Endometrial microvascular endothelial cells (primary cell): ENCODE results near the gene HOXA7. TPM values are rescaled to one million over a fixed set of nuclear protein-coding genes. Genes with fewer than 3 reads are reported as not detected.

ENCODE experiments used
- in situ Hi-C: cut with HindIII; loops from 2 replicates; pipeline ENCODE4 v1.10.0; 2017; ENCODE audit warnings: low sequenced_read_pairs, low pct_unique_long_range_greater_than_20kb; ENCODE audit errors: inconsistent ontology term
- total RNA-seq: library from RNA; depleted of rRNA; stranded (reverse); fragments of >200 nt; gene quantifications from one replicate; pipeline ENCODE4 v1.2.3, GENCODE V29; 2015; ENCODE audit errors: inconsistent ontology term

Gene HOXA7
- total RNA-seq, 1 donor from 2014 or later = 10.0 TPM

- in situ Hi-C loops = no loop called here
These were observed 7.0 kb upstream of the HOXA7 start for GRCh38 chr7:27163288-27164044.

- in situ Hi-C loops = no loop called here
These were observed 6.2 kb upstream of the HOXA7 start for GRCh38 chr7:27162561-27163287.

DNA sequence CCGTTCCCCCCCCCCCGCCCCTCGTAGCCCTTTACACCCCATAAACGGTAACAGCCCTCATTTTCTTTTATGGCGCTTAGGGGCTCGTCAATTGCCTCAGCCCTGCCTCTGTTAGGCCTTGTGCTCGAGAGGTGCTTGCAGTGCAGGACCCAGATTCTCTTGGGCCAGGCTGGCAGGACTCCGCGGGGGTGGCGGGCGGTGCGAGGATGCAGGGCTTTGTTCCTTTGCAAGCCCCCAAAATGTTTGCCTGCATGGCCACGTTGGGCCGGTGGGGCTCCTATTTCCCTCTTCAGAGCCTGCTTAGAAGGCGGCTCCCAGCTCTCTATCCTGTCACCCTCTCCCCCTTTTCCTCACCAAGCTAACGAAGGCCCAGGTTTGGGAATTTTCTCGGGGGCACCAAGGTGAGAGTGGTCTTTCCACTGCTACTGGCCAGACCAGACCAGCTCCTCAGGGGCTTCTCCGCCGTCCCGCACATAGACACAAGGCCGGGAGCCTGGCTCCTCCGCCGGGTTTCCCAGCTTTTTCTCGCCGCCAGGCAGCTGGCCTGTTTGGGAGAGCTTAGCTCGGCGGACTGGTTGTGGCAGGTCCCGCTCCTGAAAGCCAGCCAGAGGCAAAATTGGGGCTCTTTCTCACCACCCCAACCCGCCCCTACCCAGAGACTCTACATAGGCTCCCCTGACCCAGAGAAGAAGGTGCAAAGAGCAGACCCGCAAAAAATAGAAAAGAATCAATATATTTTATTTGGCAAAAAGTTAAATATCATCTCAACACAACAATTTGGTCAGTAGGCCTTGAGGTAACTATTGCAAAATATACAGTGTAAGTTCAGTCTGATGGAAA, 5.5 kb upstream of the HOXA7 start:
- in situ Hi-C loops = no loop called here

GRCh38 chr7:27161214-27161720, 4.8 kb upstream of the HOXA7 start:
- in situ Hi-C loops = no loop called here

- in situ Hi-C loops = no loop called here
These were observed 4.2 kb upstream of the HOXA7 start for GRCh38 chr7:27160546-27161213.

- in situ Hi-C loops = no loop called here
These were observed 3.7 kb upstream of the HOXA7 start for GRCh38 chr7:27160145-27160545.

DNA sequence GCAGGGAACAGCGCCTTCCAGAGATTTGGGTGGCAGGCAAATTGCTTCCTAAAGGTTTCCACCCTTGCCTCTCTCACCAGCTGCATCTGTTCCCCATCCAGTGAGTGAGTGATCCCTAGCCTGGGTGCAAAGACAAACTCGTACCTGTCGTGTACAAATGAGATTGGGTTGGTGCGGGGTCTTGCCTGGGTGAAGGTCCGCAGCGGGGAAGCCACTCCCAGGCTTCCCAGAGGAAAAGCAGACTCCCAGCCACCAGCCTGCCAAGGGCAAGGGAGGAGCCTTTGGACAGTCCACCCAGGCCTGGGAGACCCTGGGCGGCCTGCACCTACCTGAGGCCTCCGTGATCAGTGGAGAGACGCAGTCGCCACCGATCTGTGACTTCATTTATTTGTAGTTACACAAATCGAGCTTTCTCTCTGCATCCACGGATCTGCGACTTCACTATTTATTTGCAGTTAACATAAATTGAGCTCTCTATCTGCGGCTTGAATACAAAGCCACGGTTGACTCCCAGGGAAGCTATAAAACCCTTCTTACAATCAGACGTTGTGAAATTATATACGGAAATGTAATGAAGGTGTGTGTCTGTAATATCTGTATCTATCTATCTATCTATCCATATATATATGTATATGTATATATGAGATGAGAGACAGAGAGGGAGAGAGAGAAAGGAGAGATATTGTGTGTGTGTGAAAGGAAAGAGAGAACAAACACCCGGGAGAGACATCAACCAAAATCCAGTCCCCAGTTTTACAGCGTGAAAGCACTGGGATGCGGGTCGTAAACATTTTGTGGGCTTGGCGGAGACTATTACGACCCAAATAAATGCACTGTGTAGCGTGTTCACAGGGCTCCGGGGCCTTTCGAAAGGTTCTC, 3.0 kb upstream of the HOXA7 start:
- in situ Hi-C loops = no loop called here

DNA sequence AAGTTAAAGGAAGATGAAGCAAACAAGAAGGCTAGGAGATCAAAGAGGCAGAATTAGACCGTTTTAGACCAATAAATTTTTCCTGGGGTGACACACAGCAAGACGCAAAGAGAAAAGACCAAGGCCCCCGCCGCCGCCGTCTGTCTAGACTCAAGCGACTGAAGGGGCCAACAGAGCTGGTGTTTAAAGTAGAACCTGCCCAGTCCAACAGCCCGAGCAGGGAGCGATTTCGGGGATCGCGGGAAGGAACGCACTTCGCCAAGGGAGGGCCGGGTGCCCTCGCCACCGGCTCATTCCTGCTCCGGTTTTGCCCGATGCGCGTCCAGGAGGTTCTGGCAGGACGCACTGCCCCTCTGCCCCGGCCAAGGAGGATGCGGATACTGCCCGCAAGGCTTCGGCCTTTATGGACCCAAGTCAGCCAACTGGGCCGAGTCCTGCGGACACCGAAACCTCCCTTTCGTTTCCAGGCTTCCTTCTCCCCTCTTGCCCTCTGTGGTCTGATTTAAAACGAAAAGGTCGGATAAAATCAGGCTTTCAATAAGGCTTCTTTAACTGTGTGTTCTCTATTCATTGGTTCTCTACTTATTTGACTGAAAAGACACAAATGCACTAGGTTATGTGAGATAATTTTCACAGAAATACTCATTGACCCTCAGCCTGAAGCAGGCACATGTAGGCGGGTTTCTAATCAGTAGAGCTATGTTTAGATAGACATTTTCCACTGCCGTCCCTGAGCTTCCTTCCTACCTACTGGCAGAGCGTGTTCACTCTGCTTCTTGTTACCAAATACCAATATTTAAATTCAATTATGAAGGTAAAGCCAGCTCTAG, 2.2 kb upstream of the HOXA7 start:
- in situ Hi-C loops = no loop called here

DNA sequence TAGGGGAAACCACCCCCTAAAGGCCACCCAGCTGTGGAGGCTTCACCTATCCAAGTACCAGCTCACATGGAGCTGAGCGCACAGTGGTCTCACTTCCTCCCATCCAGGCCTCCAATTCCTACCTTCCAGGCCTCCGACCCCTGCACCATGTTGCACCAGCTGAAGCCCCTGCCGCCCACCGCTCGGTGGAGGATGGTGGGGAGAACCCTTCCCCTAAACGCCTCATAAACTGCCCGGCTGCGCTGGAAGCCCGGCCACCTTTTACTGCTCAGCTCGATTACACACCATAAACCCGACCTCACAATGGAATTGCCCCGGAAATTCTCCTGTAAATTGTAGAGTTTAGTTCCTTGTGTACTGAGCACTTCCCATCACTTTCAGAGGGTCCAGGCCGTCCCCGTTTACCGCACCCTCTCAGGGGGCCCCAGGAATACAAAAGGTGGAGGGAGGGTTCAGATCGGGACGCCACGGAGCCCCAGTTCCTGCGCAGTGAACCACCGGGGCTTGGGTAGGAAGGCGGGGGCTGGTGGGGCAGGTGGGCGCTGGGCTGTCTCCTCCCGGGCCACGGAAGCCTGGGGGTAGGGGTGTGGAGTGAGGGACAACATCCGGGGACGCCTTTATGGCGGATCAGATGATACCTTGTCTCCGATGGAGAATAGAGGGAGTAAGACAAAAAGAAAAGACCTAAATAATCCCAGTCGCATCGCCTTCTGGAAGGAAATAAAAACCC, 1.4 kb upstream of the HOXA7 start:
- in situ Hi-C loops = no loop called here

DNA sequence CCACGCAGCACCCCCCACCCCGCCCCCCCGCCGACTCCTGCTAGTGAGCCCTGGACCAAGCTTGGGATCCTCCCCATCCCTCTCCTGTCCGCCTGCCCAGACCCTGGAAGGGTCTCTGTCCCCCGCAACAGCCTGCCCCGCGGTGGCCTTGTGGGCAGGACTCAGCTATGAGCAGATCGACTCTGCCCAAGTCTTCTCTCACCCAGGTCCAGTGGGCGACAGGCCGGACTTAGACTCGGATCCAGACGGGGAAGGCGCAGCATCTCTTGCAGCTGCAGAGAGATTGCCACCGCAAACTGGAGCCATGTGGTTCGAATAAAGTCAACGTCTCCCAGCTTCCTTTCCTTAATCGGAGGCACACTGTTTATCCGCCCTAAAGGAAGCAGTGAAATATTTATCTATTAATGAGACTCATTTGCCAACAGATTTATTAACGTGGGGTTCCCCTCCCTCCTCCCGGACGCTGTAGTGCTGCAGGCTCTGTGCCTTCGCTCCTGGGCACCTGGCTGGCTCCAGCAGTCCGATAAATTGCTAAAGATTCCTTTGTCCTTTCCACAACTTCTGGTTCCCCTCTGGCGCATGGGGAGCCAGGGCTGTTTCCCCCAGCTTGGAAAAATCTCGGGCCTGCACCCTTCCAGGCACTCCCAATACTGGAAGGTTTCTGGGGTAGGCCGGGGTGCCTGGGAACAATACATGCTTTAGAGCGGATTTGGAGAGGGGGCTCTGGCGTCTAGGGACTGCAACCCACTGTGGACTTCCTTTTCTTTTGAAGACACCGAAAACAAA, 634 bp upstream of the HOXA7 start:
- in situ Hi-C loops = no loop called here

DNA sequence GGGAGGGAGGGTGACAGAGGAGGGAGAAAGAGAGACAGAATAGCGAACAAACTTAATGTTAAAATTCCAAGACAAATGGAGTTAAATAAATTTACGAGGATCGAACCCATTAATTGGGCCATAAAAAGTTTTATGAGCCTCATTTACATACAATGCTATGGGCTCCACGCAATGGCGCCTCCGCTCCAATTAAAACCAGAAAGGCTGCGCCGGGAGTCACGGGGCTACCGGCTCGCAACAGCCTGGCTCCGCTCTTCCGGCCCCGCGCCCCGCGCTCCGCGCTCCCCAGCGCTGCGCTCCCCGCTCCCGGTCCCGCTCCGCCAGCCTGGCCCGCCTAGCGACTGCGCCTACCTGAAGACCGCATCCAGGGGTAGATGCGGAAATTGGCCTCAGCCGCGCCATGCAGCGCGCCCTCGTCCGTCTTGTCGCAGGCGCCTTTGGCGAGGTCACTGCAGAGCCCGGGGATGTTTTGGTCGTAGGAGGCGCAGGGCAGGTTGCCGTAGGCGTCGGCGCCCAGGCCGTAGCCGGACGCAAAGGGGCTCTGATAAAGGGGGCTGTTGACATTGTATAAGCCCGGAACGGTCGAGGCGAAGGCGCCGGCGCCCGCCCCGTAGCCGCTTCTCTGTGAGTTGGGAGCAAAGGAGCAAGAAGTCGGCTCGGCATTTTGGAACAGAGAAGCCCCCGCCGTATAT, 513 bp downstream of the HOXA7 start:
- in situ Hi-C loops = no loop called here

DNA sequence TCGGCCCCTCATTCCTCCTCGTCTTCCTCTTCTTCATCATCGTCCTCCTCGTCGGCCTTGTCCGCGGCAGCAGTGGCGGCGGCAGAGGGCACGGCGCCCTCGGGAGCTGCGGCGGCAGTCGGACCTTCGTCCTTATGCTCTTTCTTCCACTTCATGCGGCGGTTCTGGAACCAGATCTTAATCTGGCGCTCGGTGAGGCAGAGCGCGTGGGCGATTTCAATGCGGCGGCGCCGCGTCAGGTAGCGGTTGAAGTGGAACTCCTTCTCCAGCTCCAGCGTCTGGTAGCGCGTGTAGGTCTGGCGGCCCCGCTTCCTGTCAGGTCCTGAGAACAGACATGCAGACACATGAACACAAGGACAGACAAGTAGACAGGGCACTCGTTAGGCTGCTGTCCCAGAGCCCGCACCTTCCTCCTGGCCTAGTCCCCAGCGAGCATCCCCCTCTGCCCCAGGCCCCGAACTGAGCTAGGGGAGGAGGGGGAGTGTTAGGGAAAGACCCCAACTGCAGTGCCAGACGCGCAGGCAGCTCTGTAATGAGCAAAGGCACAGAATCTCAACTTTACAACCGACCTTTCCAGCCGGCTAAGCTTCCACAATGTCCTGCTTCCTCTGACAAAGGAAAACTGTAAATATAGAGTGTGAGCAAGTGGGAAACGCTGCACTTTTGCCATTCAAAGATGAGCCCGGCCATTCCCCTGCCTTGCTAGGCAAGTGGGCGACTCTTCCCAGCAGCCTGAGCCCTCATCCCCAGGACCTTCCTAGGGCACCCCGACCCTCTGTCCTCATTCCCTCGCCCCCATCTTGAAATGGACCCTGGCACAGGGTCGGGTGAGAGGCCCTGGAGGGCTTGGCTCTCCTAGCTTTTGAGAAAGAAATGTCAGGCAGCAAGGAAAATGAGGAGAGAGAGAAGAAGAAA, 1.3 kb downstream of the HOXA7 start:
- in situ Hi-C loops = no loop called here

GRCh38 chr7:27154369-27154768, 2.1 kb downstream of the HOXA7 start:
- in situ Hi-C loops = no loop called here

DNA sequence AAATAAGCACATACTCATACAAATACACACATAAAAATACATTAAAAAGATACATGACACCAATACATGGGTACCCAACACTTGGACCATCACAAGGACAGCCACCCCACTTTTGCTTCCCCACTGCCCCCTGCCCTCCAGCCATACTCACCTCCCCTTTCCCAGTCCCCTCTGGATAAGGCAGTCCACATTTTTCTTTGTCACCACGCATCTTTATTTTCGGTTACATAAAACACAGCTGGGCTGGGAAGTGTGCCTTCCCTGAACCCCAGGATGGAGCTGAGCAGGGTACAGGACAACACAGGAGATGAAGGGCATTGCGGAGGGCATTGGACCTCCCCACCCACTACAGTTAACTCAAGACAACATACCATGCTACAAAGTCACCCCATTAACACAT, 2.9 kb downstream of the HOXA7 start:
- in situ Hi-C loops = no loop called here
